Measurements from ENCODE around the gene TRRAP.

Gene TRRAP

GRCh38 chr7:98956469-98956868 lies 78.1 kb downstream of the TRRAP start:
- peaks cover 85% of the 10 kb centered on the region for H3K36me3 Mint-ChIP-seq (ENCODE audit: low read depth)
- H3K9me3 Mint-ChIP-seq: no peaks in the 10 kb centered on the region
- DNase-seq: no peak
- H3K4me3 Mint-ChIP-seq: no peak overlapping the region
- H3K27ac Mint-ChIP-seq: no peak overlapping the region
- TF ChIP-seq CTCF (IDR thresholded peaks at IDR 0.05): no peak
- H3K4me1 Mint-ChIP-seq: no peaks in the 10 kb centered on the region
- H3K27me3 Mint-ChIP-seq (ENCODE audit: low read depth, poor library complexity): no peaks in the 10 kb centered on the region

DNA sequence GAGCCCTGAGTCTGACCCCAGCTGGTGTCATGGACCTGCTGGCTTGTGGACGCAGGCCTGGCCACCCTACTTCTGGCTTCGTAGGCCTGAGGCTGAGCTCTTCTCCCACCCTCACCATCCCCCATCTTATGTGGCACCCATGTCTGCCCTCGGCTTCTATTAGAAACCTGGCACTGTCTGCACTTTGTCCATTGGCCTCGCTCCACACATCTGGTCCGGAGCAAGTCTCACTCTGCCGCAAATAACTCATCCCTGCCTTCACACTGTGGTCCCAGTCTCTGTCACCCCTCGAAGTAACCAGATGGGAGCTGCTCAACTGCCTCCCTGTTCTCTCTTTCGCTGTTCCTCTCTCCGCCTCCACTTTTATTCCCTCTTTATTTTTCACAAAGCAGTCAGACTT lies 78.6 kb downstream of the TRRAP start:
- DNase-seq: no peak
- Mint-ChIP-seq H3K36me3 (ENCODE audit: low read depth) (peaks cover 85% of the 10 kb centered on the region), H3K27me3 (ENCODE audit: low read depth, poor library complexity) (no peaks in the 10 kb centered on the region), H3K9me3 (no peaks in the 10 kb centered on the region), H3K27ac (peak overlapping the region; percentile 77), H3K4me1 (no peaks in the 10 kb centered on the region), H3K4me3 (no peak overlapping the region)
- TF ChIP-seq CTCF (IDR thresholded peaks at IDR 0.05): no peak

DNA sequence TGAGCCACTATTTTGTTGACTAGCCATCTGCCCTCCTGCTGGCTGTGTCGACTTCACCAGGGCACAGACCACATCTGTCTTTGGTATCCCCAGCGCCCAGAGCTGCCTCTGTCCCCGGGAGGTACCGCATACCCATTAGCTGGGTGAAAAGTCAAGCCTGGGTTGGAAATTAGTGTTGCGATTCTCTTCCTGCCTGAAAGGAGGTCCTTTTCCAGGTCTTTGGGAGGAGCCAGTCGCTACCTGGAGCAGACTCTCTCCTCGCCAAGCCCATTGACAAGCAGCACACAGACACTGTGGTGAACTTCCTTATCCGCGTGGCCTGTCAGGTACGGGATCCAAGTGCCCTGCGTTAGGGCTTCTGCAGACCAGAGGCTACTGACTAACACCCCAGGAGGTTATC lies 79.4 kb downstream of the TRRAP start:
- no peaks in the 10 kb centered on the region for H3K9me3 Mint-ChIP-seq
- no peak for DNase-seq
- H3K4me1 Mint-ChIP-seq: no peaks in the 10 kb centered on the region
- no peak overlapping the region for H3K27ac Mint-ChIP-seq
- TF ChIP-seq CTCF (IDR thresholded peaks at IDR 0.05): no peak
- H3K27me3 Mint-ChIP-seq (ENCODE audit: low read depth, poor library complexity): no peaks in the 10 kb centered on the region
- H3K36me3 Mint-ChIP-seq (ENCODE audit: low read depth): peaks cover 85% of the 10 kb centered on the region
- no peak overlapping the region for H3K4me3 Mint-ChIP-seq

GRCh38 chr7:98958968-98959367 lies 80.6 kb downstream of the TRRAP start:
- Mint-ChIP-seq H3K27me3 (ENCODE audit: low read depth, poor library complexity) (no peaks in the 10 kb centered on the region), H3K9me3 (no peaks in the 10 kb centered on the region), H3K4me1 (no peaks in the 10 kb centered on the region), H3K27ac (no peak overlapping the region), H3K4me3 (no peak overlapping the region), H3K36me3 (ENCODE audit: low read depth) (peaks cover 82% of the 10 kb centered on the region)
- DNase-seq: no peak
- no peak for TF ChIP-seq CTCF (IDR thresholded peaks at IDR 0.05)

DNA sequence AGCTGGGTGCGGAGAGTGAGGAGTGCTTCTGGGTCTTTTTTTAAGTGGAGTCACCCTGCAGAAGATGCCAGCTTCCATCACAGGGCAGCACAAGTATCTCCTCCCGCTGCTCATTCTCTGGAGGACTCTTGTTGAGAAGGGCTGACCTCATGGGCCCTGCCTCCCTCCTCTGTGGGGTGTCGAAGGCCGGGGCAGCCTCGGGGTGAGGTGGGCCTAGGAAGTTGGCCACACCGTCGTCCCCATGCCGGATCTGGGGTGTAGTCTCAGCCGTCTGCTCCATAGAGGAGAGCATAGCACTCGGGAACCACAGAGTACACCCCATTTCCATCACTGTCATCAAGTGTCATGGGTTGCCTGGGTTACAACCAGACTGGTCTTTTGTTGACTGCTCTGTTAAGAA lies 85.0 kb downstream of the TRRAP start:
- no peak for TF ChIP-seq CTCF (IDR thresholded peaks at IDR 0.05)
- Mint-ChIP-seq H3K4me1 (no peaks in the 10 kb centered on the region), H3K36me3 (ENCODE audit: low read depth) (peaks cover 75% of the 10 kb centered on the region), H3K9me3 (no peaks in the 10 kb centered on the region), H3K27me3 (ENCODE audit: low read depth, poor library complexity) (no peaks in the 10 kb centered on the region), H3K4me3 (no peak overlapping the region), H3K27ac (no peak overlapping the region)
- DNase-seq: no peak

- Mint-ChIP-seq H3K27me3 (ENCODE audit: low read depth, poor library complexity) (no peaks in the 10 kb centered on the region), H3K27ac (no peak overlapping the region), H3K36me3 (ENCODE audit: low read depth) (peaks cover 75% of the 10 kb centered on the region), H3K4me3 (no peak overlapping the region), H3K4me1 (no peaks in the 10 kb centered on the region), H3K9me3 (no peaks in the 10 kb centered on the region)
- no peak for TF ChIP-seq CTCF (IDR thresholded peaks at IDR 0.05)
- DNase-seq: no peak
These were observed 86.3 kb downstream of the TRRAP start for GRCh38 chr7:98964596-98964995.
